BLaER1 treated with 17β-estradiol and CSF1 and Interleukin-3, amounts not matched to agents 10 nM and 100 nM (cell line): ENCODE results near the gene P2RX1.

Experiments
- H3K27ac ChIP-seq, 11 experiments: shearing (Covaris generic); formaldehyde crosslinking; 2 replicates each; pipeline ENCODE4 v1.8.1; 2022
- H3K27me3 ChIP-seq, 11 experiments: shearing (Covaris generic); formaldehyde crosslinking; 2 replicates each; pipeline ENCODE4 v1.8.1; 2022
- H3K36me3 ChIP-seq, 11 experiments: shearing (Covaris generic); formaldehyde crosslinking; 2 replicates each; pipeline ENCODE4 v1.8.1; 2022
- H3K4me1 ChIP-seq, 10 experiments: shearing (Covaris generic); formaldehyde crosslinking; 2 replicates each; pipeline ENCODE4 v1.8.1; 2022
- H3K4me2 ChIP-seq, 11 experiments: shearing (Covaris generic); formaldehyde crosslinking; 2 replicates each; pipeline ENCODE4 v1.8.1; 2022
- H3K4me3 ChIP-seq, 10 experiments: shearing (Covaris generic); formaldehyde crosslinking; 2 replicates each; pipeline ENCODE4 v1.8.1; 2022
- H3K9ac ChIP-seq, 11 experiments: shearing (Covaris generic); formaldehyde crosslinking; 2 replicates each; pipeline ENCODE4 v1.8.1; 2022
- H3K9me3 ChIP-seq, 11 experiments: shearing (Covaris generic); formaldehyde crosslinking; replicated peaks in 1 of 11; 2 replicates each; pipeline ENCODE4 v1.8.1; 2022
- H4K20me1 ChIP-seq, 11 experiments: shearing (Covaris generic); formaldehyde crosslinking; 2 replicates each; pipeline ENCODE4 v1.8.1; 2022
- Cebpa-rat ChIP-seq, 11 experiments: shearing (Covaris generic); IDR thresholded peaks; 2 replicates each; pipeline ENCODE4 v1.8.1; 2022

P2RX1 gene

DNA sequence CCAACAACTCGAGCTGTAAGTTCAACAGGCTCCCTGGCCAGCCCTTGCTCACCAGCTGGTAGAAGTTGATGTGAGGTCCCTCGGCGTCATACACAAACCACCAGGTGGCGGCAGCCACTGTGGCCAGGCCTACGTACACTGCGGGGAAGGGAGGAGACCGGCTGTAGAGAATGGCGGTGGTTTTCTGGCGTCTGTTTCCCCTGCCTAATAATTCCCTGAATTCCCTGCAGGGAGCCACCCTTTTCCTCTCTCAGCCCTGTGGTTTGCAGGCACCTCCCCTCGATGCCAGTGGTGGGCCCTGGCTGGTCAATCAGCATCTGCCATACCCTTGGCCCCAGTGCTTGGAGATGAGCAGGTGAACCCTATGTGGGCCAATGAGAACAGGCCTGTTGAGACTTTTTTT lies 18.9 kb upstream of the P2RX1 start:
- Histone ChIP-seq H3K36me3 (peaks cover 47 to 85% (median 66%) of the 10 kb centered on the region in 11 experiments), H3K9ac (no peak overlapping the region), H3K4me2 (no peak overlapping the region), H3K27me3 (no peaks in the 10 kb centered on the region), H3K27ac (no peak overlapping the region), H4K20me1 (no peaks in the 10 kb centered on the region; a peak in 1 of 22 replicates), H3K4me3 (no peak overlapping the region), H3K9me3 (no peaks in the 10 kb centered on the region), H3K4me1 (peaks cover 0 to 9% (median 0%) of the 10 kb centered on the region in 10 experiments; a peak in 4 of 20 replicates)
- TF ChIP-seq Cebpa-rat (IDR thresholded peaks at IDR 0.05): no peak

- H3K36me3 ChIP-seq: peaks cover 25 to 73% (median 47%) of the 10 kb centered on the region in 11 experiments; a peak in 21 of 22 replicates
- no peaks in the 10 kb centered on the region for H3K9me3 ChIP-seq
- no peak for TF ChIP-seq Cebpa-rat (IDR thresholded peaks at IDR 0.05)
- peak overlapping the region in 1 of 11 experiments; percentile 9; a peak in 1 of 22 replicates for H3K27ac ChIP-seq
- H3K4me2 ChIP-seq: peak overlapping the region in 3 of 11 experiments; percentile 5 to 70 (median 58); a peak in 5 of 22 replicates
- no peak overlapping the region for H3K4me3 ChIP-seq
- H4K20me1 ChIP-seq: peaks cover 0 to 25% (median 0%) of the 10 kb centered on the region in 11 experiments; a peak in 1 of 22 replicates
- peak overlapping the region in 2 of 11 experiments; percentile 51 to 52; a peak in 4 of 22 replicates for H3K9ac ChIP-seq
- peaks cover 10 to 29% (median 21%) of the 10 kb centered on the region in 10 experiments; a peak in 19 of 20 replicates for H3K4me1 ChIP-seq
- H3K27me3 ChIP-seq: no peaks in the 10 kb centered on the region
Measured at GRCh38 chr17:3929764-3930163, 13.5 kb upstream of the P2RX1 start.

DNA sequence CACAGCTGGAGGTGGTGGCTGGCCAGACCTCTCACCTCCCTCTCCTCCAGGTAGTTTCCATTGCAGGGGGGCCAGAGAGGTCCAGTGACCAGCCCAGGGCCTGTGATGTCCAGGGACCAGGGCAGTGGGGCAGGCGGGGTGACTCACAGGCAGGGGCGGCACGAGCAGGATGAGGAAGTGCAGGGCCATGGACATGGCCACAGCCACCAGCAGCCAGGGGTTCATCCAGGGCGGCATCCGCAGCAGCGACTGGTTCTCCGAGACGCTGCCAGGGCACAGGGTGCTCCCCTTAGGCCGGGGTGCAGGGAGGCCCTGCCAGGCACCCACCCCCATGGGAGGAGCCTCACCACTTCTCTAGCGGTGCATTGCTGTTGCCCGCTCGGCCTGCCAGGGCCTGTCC lies 12.9 kb upstream of the P2RX1 start:
- Histone ChIP-seq H3K27ac (0 out of 22 replicates have a peak overlapping the region, but pooled peaks of 2 of the 11 experiments have one; percentile 9 to 22), H3K9ac (peak overlapping the region in 3 of 11 experiments; percentile 47 to 52 (median 51); a peak in 5 of 22 replicates)
- TF ChIP-seq Cebpa-rat (IDR thresholded peaks at IDR 0.05): no peak

DNA sequence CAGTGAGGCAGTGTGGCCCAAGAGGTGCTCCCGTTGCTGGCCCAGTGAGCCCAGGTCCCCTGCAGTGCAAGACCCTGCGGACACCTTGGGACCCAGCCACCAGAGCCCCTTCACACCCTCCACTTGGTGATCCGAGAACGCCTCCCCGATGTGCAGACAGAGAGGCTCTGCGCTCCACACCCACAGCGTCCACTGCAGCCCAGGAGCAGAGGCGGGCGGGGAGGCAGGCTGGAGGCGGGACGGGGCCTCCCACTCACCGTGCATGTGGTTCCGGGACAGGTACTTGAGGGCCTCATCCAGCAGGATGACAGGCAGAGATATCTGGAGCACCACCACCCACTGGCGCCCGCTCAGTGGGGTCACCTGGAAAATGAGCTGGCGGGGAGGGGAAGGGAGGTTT lies 12.1 kb upstream of the P2RX1 start:
- Histone ChIP-seq H3K9me3 (no peaks in the 10 kb centered on the region), H3K36me3 (peaks cover 28 to 72% (median 48%) of the 10 kb centered on the region in 11 experiments; a peak in 21 of 22 replicates)

More for the DNA sequence above, 12.9 kb upstream of the P2RX1 start:
- peaks cover 0 to 25% (median 0%) of the 10 kb centered on the region in 11 experiments; a peak in 1 of 22 replicates for H4K20me1 ChIP-seq
- H3K9me3 ChIP-seq: no peaks in the 10 kb centered on the region
- H3K4me2 ChIP-seq: peak overlapping the region in 3 of 11 experiments; percentile 5 to 70 (median 58); a peak in 5 of 22 replicates
- H3K4me3 ChIP-seq: no peak overlapping the region
- peaks cover 28 to 73% (median 48%) of the 10 kb centered on the region in 11 experiments; a peak in 21 of 22 replicates for H3K36me3 ChIP-seq
- H3K27me3 ChIP-seq: no peaks in the 10 kb centered on the region
- peaks cover 10 to 28% (median 21%) of the 10 kb centered on the region in 10 experiments; a peak in 19 of 20 replicates for H3K4me1 ChIP-seq

GRCh38 chr17:3927628-3928340 lies 11.5 kb upstream of the P2RX1 start:
- H4K20me1 ChIP-seq: peaks cover 0 to 37% (median 0%) of the 10 kb centered on the region in 11 experiments; a peak in 2 of 22 replicates
- no peak overlapping the region for H3K4me3 ChIP-seq
- H3K4me1 ChIP-seq: peaks cover 10 to 39% (median 24%) of the 10 kb centered on the region in 10 experiments; a peak in 19 of 20 replicates
- peaks cover 28 to 72% (median 46%) of the 10 kb centered on the region in 11 experiments; a peak in 21 of 22 replicates for H3K36me3 ChIP-seq
- H3K27me3 ChIP-seq: no peaks in the 10 kb centered on the region
- no peak overlapping the region for H3K27ac ChIP-seq
- no peaks in the 10 kb centered on the region for H3K9me3 ChIP-seq
- peak overlapping the region in 4 of 11 experiments; percentile 26 to 40 (median 32); a peak in 6 of 22 replicates for H3K4me2 ChIP-seq
- peak overlapping the region in 4 of 11 experiments; percentile 17 to 26 (median 18); a peak in 2 of 22 replicates for H3K9ac ChIP-seq
- TF ChIP-seq Cebpa-rat (IDR thresholded peaks at IDR 0.05): no peak

More for the DNA sequence above, 12.1 kb upstream of the P2RX1 start:
- no peak for TF ChIP-seq Cebpa-rat (IDR thresholded peaks at IDR 0.05)
- Histone ChIP-seq H3K4me1 (peaks cover 10 to 35% (median 23%) of the 10 kb centered on the region in 10 experiments; a peak in 19 of 20 replicates), H4K20me1 (peaks cover 0 to 31% (median 0%) of the 10 kb centered on the region in 11 experiments; a peak in 1 of 22 replicates), H3K9ac (no peak overlapping the region; a peak in 1 of 22 replicates), H3K27ac (no peak overlapping the region), H3K4me2 (peak overlapping the region in 2 of 11 experiments; percentile 29 to 40; a peak in 2 of 22 replicates), H3K4me3 (no peak overlapping the region), H3K27me3 (no peaks in the 10 kb centered on the region)

DNA sequence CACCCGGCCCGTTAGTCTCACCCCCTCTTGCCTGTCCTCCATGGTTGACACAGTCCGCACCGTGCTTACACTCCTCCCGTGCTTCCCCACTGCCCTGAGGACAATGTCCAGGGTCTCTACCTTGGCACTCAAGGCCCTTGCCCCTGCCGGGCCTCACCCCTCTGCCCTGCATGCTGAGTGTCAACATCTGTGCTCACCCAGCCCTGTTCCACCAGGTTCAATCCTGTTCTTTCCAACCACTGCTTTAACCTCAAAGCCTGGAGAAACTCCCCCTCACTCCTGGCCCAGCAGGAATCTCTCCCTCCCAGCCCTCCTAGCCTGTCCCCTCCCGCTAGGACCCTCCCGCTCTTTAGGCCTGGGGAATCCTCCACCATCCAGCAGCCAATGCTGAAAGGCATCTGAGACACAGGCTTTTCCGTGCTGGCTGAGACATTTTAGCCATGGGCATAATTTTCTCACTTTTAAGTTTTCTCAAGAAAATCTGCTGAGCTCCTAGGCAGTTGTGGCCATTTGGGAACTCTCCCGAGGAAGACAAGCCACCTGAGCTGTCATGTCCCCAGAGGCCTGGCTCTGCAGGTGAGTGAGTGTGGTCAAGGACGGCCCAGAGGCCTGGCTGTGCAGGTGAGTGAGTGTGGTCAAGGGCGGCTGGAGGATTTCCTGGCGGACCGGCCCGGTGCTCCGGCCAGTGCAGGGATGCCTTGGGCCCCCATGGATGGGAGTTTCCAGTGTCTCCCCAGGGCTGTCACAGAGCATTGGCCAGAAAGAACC lies 10.8 kb upstream of the P2RX1 start:
- H3K4me2 ChIP-seq: peak overlapping the region in 2 of 11 experiments; percentile 29 to 34; a peak in 1 of 22 replicates
- no peak for TF ChIP-seq Cebpa-rat (IDR thresholded peaks at IDR 0.05)
- H3K27me3 ChIP-seq: no peaks in the 10 kb centered on the region
- H3K4me1 ChIP-seq: peaks cover 10 to 47% (median 28%) of the 10 kb centered on the region in 10 experiments; a peak in 19 of 20 replicates
- H3K9ac ChIP-seq: 0 out of 22 replicates have a peak overlapping the region, but pooled peaks of 2 of the 11 experiments have one; percentile 17 to 18
- no peaks in the 10 kb centered on the region for H3K9me3 ChIP-seq
- peaks cover 22 to 65% (median 40%) of the 10 kb centered on the region in 11 experiments; a peak in 21 of 22 replicates for H3K36me3 ChIP-seq
- no peak overlapping the region for H3K4me3 ChIP-seq
- peaks cover 0 to 38% (median 0%) of the 10 kb centered on the region in 11 experiments; a peak in 2 of 22 replicates for H4K20me1 ChIP-seq
- no peak overlapping the region for H3K27ac ChIP-seq

DNA sequence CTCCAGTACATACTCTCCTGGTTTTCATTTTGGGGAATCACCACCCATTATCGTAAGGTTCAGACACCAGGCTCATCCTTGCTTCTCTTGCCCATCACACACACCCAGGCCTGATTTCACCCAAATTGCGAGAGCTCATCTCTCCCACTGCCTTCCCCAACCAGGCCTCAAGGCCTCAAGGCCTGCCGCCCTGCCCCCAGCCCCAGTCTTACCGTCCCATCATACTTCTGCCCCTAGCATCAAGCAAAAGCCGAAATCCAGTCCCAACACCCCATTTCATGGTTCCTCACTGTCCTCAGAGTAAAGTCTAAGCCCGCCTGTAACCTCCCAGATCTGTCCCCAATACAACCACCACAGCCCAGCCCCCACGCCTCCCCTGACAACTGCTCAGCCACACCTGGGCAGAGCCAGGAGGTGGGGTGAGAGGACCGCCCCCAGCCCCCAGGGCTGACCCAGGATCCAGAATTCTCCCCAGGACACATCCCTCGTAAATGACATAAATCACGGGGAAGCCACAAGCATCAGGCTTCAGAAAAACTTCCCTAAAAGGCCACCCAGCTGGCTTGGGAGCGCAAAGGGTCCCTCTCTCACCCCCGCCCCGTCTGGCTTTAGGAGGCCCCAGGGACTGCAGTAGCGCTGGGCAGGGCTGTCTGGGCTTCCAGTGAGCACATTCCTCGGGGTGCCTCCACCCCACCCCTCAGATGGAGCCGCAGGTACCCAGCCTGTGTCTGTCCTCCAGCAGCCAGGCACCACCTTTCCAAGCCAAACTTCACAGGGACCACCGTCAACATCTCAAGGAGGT lies 9.6 kb upstream of the P2RX1 start:
- Histone ChIP-seq H3K9me3 (no peaks in the 10 kb centered on the region), H3K27me3 (peaks cover 0 to 8% (median 0%) of the 10 kb centered on the region in 11 experiments; a peak in 2 of 22 replicates), H3K27ac (0 out of 22 replicates have a peak overlapping the region, but pooled peaks of 2 of the 11 experiments have one; percentile 16 to 25), H4K20me1 (peaks cover 0 to 38% (median 0%) of the 10 kb centered on the region in 11 experiments; a peak in 2 of 22 replicates), H3K36me3 (peaks cover 22 to 55% (median 38%) of the 10 kb centered on the region in 11 experiments; a peak in 21 of 22 replicates), H3K4me2 (0 out of 22 replicates have a peak overlapping the region, but pooled peaks of 1 of the 11 experiments have one; percentile 7), H3K4me3 (no peak overlapping the region), H3K4me1 (peaks cover 19 to 58% (median 40%) of the 10 kb centered on the region in 10 experiments), H3K9ac (peak overlapping the region in 6 of 11 experiments; percentile 3 to 31 (median 7); a peak in 5 of 22 replicates)
- no peak for TF ChIP-seq Cebpa-rat (IDR thresholded peaks at IDR 0.05)
